SKM-1 treated with dmso at 0.1 percent for 144 hours (cell line): ENCODE results near the gene TMEM140.
"Not testable (repeated sequence)": the region's sequence is repeated elsewhere in the genome, so short reads cannot be mapped to it uniquely, and the experiment has no call there.

Source experiments
- DNase-seq: peaks from one replicate; lab custom pipeline; 2025; ENCODE audit not compliant: unreplicated experiment; lab: John Stamatoyannopoulos, UW

TMEM140 gene

DNA sequence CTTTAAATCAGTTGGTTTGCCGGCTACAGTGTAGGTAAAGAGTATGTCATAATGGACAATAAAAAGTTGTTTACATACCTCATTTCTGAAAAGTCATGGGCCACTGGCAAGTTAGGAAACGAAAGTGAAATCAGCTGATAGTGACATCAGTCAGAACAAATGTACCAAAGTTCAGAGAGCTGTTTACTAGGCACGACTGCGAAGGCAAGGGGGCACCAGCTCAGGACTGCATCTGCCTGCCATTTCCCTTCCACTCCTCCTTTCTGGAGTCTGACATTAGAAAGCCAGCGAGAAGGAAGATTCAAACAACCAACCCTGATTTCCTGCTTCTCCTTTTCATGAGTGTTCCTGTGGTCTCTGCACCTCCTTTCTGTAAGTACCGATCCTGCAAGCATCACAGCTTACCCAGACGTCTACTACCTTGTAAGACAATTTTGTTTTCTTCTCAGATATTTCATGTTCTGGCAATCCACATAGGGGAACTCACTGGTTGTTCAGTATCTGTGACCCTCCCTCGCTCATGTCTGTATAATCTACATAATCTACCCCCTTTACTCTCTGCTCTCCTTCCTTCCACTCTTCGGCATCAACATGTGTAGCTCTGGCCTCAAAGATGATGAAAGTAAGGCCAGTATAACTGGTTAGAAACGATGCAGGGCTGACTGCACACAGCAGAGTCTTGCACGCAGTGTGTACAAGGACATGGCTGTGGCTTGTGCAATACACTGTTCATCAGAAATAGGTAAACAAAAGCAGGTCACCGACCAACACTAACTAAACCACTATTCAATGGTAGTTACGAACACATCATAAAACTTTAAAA, at the start of gene TMEM140:
TSS of gene TMEM140 (plus strand) at position 174 of the 823 bp plus-strand sequence. CDS start 16,370 bp downstream, outside the sequence.
- no peak for DNase-seq

GRCh38 chr7:135098391-135098790, 49.5 kb upstream of the TMEM140 start:
- DNase-seq: no peak

DNA sequence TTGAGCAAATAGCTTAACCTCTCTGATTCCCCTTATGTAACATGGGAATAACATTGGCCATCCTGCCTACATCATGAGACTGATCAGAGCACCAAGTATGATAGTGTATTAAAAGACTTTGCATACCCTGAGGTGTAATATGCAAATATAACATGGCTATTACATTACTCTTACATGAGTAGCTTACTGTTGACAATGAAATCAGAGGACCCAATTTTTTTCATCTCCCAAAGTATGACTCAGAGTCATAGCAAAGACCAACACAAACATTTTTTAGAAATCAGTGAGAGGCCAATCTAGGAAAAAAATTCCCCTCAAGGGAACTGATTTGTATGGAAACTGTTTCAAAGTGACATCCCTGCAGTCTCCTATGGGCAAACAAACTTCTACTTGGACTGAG, 47.0 kb upstream of the TMEM140 start:
- no peak for DNase-seq

DNA sequence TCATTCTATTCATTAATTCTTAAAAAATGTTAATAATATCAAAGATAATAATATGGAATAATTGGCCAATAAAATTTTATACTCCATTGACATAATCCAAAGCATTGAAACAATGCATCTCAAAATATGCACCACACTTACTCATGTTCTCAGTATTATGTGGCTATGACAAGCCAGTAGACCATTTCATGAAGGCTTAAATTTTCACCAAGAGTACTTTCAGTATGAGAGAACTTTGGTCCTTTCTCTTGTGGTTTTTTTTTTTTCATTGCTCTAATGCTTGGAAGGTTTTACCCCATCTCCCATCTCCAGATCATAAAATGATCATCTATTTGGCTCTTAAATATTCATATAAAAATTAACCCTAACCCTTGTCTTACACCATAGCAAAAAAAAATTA, 45.5 kb upstream of the TMEM140 start:
- no peak for DNase-seq

DNA sequence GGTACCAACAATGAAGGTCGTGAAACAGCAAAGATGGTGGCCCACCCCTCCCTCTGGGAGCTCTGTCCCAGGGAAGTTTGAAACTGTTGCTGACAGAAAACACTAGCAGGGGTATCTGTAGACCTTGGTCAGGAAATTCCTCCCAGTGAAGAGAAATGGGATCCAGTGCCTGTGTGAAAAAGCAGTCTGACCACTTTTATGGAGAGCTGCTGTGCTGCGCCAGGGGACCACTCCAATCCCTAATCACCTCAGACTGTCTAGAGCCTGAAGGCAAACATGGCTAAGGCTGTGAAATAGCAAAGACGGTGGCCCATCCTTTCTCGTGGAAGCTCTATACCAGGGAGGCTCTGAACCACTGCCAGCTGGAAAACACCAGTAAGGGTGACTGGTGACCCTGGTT, 38.3 kb upstream of the TMEM140 start:
- DNase-seq: no peak

DNA sequence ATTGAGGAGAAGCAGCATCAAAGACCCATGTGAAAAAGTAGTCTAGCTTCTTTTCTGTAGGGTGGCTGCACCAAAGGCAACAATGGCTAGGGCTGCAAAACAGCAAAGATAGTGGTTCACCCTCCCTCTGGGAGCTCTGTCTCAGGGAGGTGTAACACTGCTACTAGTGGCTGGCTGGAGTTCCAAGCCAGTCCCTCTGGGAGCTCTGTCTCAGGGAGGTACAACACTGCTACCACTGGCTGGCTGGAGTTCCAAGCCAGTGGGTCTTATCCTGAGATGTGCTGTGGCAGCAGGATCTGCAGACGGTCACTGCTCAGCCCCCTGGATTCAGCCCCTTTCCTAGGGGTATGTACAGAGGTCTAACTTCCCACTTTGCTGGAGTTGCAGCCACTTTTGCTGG, 37.9 kb upstream of the TMEM140 start:
- DNase-seq: no peak

GRCh38 chr7:135111379-135111778, 36.5 kb upstream of the TMEM140 start:
- DNase-seq: no peak

DNA sequence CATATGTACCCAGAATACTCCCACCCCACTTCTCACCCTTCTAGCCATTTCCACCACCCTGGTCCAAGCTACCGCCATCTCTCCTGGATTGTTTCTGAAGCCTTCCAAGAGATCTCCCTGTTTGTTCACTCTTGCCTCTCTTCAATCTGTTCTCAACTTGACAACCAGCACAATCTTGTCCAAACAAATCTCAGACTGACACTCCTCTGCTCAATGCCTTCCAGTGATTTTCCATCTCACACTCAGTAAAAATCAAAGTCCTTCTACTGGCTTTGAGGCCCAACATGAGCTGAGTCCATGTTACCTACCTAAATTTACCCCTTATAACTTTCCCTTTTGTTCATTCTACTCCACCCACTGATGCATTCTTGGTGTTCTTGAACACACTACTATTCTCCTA, 33.2 kb upstream of the TMEM140 start:
- DNase-seq: no peak

GRCh38 chr7:135117096-135117495, 30.8 kb upstream of the TMEM140 start:
- no peak for DNase-seq

GRCh38 chr7:135121868-135122267, 26.0 kb upstream of the TMEM140 start:
- DNase-seq: no peak

- not testable (repeated sequence) for DNase-seq
Measured at GRCh38 chr7:135124631-135125030, 23.2 kb upstream of the TMEM140 start.

DNA sequence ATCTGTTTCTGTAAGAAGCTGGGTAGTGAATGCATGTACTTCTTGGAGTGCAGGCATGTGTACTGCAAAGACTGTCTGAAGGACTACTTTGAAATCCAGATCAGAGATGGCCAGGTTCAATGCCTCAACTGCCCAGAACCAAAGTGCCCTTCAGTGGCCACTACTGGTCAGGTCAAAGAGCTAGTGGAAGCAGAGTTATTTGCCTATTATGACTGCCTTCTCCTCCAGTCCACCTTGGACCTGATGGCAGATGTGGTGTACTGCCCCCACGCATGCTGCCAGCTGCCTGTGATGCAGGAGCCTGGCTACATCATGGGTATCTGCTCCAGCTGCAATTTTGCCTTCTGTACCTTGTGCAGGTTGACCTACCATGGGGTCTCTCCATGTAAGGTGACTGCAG, 18.9 kb upstream of the TMEM140 start:
- DNase-seq: no peak

GRCh38 chr7:135129579-135129978, 18.3 kb upstream of the TMEM140 start:
- no peak for DNase-seq

DNA sequence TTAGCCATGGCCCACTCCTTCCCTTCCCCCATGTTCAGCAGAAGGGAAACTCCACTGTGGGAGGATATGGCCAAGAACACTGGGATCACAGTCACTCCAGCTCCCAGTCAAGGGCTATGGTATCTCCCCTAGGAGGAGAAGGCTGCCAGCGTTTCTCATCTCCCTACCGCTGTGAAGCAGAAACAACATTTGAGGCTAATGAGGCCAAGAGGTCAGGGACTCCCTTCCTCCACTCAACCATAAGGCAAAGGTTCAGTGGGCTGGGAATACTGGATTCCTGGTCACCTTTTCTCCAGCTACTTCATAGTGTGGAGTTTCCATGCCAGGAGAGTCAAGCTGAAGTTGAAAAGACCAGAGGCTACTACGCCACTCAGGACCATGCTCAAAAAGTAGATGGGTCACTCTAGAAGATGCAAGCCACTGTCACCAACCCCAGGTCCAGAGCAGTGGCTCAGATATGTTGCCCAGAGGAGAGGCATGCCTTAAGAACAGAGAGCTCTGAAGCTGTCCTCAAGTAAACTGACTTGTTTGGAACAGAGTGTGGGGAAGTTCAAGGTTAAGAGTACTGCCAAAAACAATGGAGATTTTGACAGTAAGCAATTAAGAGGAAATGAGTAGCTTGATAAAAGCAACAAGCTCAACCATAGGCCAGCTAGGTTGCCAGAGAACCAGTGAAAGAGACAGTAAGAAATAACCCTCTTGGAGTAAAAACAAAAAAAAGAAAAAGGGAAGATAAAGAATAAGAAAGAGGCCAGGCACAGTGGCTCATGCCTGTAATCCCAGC, 3.8 kb upstream of the TMEM140 start:
- no peak for DNase-seq

DNA sequence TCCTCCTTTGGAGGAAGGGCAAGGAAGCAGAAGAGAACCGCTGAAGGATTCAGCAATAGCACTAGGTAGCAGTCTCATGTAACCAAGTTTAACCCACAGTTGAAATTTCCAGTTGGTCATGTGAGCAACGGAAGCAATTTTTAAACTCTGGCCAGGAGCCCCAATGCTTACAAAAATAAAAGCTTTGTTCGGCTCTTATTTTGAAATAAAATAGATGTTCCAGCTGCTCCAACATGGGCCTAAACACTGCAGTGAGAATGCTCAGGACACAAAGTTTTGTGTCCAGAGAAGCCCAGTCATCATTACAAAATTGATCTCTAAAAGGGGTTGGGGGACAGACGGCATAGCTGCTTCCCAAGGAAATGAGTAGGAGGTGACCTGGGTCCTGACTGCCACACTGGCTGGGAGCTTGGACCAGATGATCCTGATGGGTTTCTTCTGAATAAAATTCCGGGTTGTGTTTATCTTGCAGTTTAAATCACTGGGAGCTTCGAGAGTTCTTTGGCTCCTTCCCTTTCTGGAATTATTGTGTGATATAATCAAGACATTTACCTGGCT, 452 bp upstream of the TMEM140 start:
- DNase-seq: no peak

GRCh38 chr7:135150072-135150782, 2.4 kb downstream of the TMEM140 start:
- no peak for DNase-seq

GRCh38 chr7:135151132-135151531, 3.3 kb downstream of the TMEM140 start:
- DNase-seq: no peak

DNA sequence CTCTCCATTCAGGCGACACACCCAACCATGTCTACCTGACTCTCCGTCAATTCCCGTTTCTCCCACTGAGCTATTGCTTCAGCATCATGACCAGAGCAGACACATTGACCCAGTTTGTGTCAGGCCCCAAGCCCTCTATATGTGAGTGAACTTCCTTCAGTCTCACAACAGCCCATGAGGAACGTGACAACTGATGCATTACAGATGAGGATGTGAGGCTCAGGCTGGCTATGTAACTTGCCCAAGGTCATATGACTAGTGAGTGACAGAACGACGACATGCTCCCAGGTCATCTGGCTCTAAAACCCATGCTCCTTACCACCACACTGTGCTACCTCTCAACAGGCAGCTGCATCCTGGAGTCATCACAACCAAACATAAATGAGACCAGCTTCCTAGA, 3.7 kb downstream of the TMEM140 start:
- DNase-seq: no peak

DNA sequence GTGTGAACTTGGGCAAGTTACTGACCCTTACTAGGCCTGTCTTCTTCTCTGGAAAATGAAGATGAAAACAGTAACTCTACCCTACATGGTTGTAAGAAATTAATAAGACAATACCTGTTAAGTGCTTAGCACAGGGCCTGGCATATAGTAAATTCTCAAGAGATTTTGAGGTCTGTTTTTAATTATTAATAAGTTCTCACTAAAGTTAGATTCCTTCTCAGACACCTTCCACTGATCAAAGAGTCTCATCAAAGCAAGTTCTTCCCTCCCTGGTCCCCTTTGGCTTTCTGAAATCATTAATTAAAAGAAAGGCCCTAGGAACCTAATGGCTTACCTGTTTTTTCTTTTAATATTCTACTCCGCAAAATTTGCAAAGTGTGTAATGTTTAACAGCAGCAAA, 4.6 kb downstream of the TMEM140 start:
- no peak for DNase-seq

DNA sequence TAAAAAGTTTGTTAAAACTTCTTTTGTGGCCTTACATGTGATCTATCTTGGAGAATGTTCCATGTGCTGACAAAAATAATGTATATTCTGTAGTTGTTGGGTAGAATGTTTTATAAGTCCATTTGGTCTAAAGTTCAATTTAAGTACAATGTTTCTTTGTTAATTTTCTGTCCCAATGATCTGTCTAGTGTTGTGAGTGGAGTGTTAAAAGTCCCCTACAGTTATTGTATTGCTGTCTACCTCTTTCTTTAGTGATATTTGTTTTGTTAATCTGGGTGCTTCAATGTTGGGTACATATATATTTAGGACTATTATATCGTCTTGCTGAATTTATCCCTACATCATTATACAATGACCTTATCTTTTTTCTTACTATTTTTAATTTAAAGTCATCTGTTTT, 6.9 kb downstream of the TMEM140 start:
- no peak for DNase-seq

GRCh38 chr7:135156290-135156689, 8.4 kb downstream of the TMEM140 start:
- no peak for DNase-seq
